ENCODE results near the gene PRRX1.

Gene PRRX1

GRCh38 chr1:170675865-170676264 is 11.9 kb downstream of the PRRX1 start:
- Histone ChIP-seq H3K9ac (ENCODE audit: low read length) (no peak overlapping the region), H3K4me1 (ENCODE audit: control insufficient read depth, insufficient read depth, low read length) (no peaks in the 10 kb centered on the region), H3K27ac (ENCODE audit: low read depth, low read length) (no peak overlapping the region), H3K9me3 (ENCODE audit: control insufficient read depth, insufficient read depth, low read depth, low read length) (no peaks in the 10 kb centered on the region), H3K27me3 (ENCODE audit: control insufficient read depth, insufficient read depth, low read length) (peaks cover 31% of the 10 kb centered on the region), H3K36me3 (ENCODE audit: control insufficient read depth, insufficient read depth, low read length) (no peaks in the 10 kb centered on the region), H3K4me3 (ENCODE audit: low read depth, low read length) (no peak overlapping the region)

- H3K27ac ChIP-seq (ENCODE audit: low read depth, low read length) = no peak overlapping the region
- no peak overlapping the region for H3K4me3 ChIP-seq (ENCODE audit: low read depth, low read length)
- no peaks in the 10 kb centered on the region for H3K9me3 ChIP-seq (ENCODE audit: control insufficient read depth, insufficient read depth, low read depth, low read length)
- no peak overlapping the region for H3K9ac ChIP-seq (ENCODE audit: low read length)
- H3K36me3 ChIP-seq (ENCODE audit: control insufficient read depth, insufficient read depth, low read length) = no peaks in the 10 kb centered on the region
- H3K27me3 ChIP-seq (ENCODE audit: control insufficient read depth, insufficient read depth, low read length) = peaks cover 24% of the 10 kb centered on the region
- no peaks in the 10 kb centered on the region for H3K4me1 ChIP-seq (ENCODE audit: control insufficient read depth, insufficient read depth, low read length)
These were observed 12.7 kb downstream of the PRRX1 start for GRCh38 chr1:170676628-170677027.

GRCh38 chr1:170678027-170678600 is 14.2 kb downstream of the PRRX1 start:
- no peaks in the 10 kb centered on the region for H3K9me3 ChIP-seq (ENCODE audit: control insufficient read depth, insufficient read depth, low read depth, low read length)
- no peak overlapping the region for H3K4me3 ChIP-seq (ENCODE audit: low read depth, low read length)
- H3K27me3 ChIP-seq (ENCODE audit: control insufficient read depth, insufficient read depth, low read length) = peaks cover 12% of the 10 kb centered on the region
- no peaks in the 10 kb centered on the region for H3K36me3 ChIP-seq (ENCODE audit: control insufficient read depth, insufficient read depth, low read length)
- no peak overlapping the region for H3K9ac ChIP-seq (ENCODE audit: low read length)
- no peak overlapping the region for H3K27ac ChIP-seq (ENCODE audit: low read depth, low read length)
- H3K4me1 ChIP-seq (ENCODE audit: control insufficient read depth, insufficient read depth, low read length) = no peaks in the 10 kb centered on the region

GRCh38 chr1:170680428-170680827 is 16.5 kb downstream of the PRRX1 start:
- no peaks in the 10 kb centered on the region for H3K4me1 ChIP-seq (ENCODE audit: control insufficient read depth, insufficient read depth, low read length)
- H3K27me3 ChIP-seq (ENCODE audit: control insufficient read depth, insufficient read depth, low read length) = no peaks in the 10 kb centered on the region
- H3K27ac ChIP-seq (ENCODE audit: low read depth, low read length) = no peak overlapping the region

GRCh38 chr1:170682169-170682568 is 18.2 kb downstream of the PRRX1 start:
- Histone ChIP-seq H3K9me3 (ENCODE audit: control insufficient read depth, insufficient read depth, low read depth, low read length) (no peaks in the 10 kb centered on the region), H3K27me3 (ENCODE audit: control insufficient read depth, insufficient read depth, low read length) (no peaks in the 10 kb centered on the region), H3K27ac (ENCODE audit: low read depth, low read length) (no peak overlapping the region), H3K4me1 (ENCODE audit: control insufficient read depth, insufficient read depth, low read length) (no peaks in the 10 kb centered on the region), H3K4me3 (ENCODE audit: low read depth, low read length) (no peak overlapping the region), H3K36me3 (ENCODE audit: control insufficient read depth, insufficient read depth, low read length) (no peaks in the 10 kb centered on the region), H3K9ac (ENCODE audit: low read length) (no peak overlapping the region)

More at GRCh38 chr1:170680428-170680827, 16.5 kb downstream of the PRRX1 start:
- Histone ChIP-seq H3K36me3 (ENCODE audit: control insufficient read depth, insufficient read depth, low read length) (no peaks in the 10 kb centered on the region), H3K9me3 (ENCODE audit: control insufficient read depth, insufficient read depth, low read depth, low read length) (no peaks in the 10 kb centered on the region), H3K9ac (ENCODE audit: low read length) (no peak overlapping the region), H3K4me3 (ENCODE audit: low read depth, low read length) (no peak overlapping the region)

GRCh38 chr1:170682809-170683208 is 18.9 kb downstream of the PRRX1 start:
- H3K4me3 ChIP-seq (ENCODE audit: low read depth, low read length) = no peak overlapping the region
- H3K9ac ChIP-seq (ENCODE audit: low read length) = no peak overlapping the region
- no peaks in the 10 kb centered on the region for H3K9me3 ChIP-seq (ENCODE audit: control insufficient read depth, insufficient read depth, low read depth, low read length)
- H3K36me3 ChIP-seq (ENCODE audit: control insufficient read depth, insufficient read depth, low read length) = no peaks in the 10 kb centered on the region
- no peak overlapping the region for H3K27ac ChIP-seq (ENCODE audit: low read depth, low read length)
- no peaks in the 10 kb centered on the region for H3K4me1 ChIP-seq (ENCODE audit: control insufficient read depth, insufficient read depth, low read length)
- no peaks in the 10 kb centered on the region for H3K27me3 ChIP-seq (ENCODE audit: control insufficient read depth, insufficient read depth, low read length)

- no peak overlapping the region for H3K4me3 ChIP-seq (ENCODE audit: low read depth, low read length)
- no peak overlapping the region for H3K9ac ChIP-seq (ENCODE audit: low read length)
- H3K9me3 ChIP-seq (ENCODE audit: control insufficient read depth, insufficient read depth, low read depth, low read length) = no peaks in the 10 kb centered on the region
- H3K27me3 ChIP-seq (ENCODE audit: control insufficient read depth, insufficient read depth, low read length) = no peaks in the 10 kb centered on the region
- no peaks in the 10 kb centered on the region for H3K4me1 ChIP-seq (ENCODE audit: control insufficient read depth, insufficient read depth, low read length)
- H3K27ac ChIP-seq (ENCODE audit: low read depth, low read length) = no peak overlapping the region
- no peaks in the 10 kb centered on the region for H3K36me3 ChIP-seq (ENCODE audit: control insufficient read depth, insufficient read depth, low read length)
These were observed 21.2 kb downstream of the PRRX1 start for GRCh38 chr1:170685166-170685565.

GRCh38 chr1:170686291-170686690 is 22.4 kb downstream of the PRRX1 start:
- H3K4me3 ChIP-seq (ENCODE audit: low read depth, low read length) = no peak overlapping the region
- H3K9ac ChIP-seq (ENCODE audit: low read length) = no peak overlapping the region
- H3K9me3 ChIP-seq (ENCODE audit: control insufficient read depth, insufficient read depth, low read depth, low read length) = no peaks in the 10 kb centered on the region
- H3K4me1 ChIP-seq (ENCODE audit: control insufficient read depth, insufficient read depth, low read length) = no peaks in the 10 kb centered on the region
- H3K27ac ChIP-seq (ENCODE audit: low read depth, low read length) = no peak overlapping the region
- no peaks in the 10 kb centered on the region for H3K27me3 ChIP-seq (ENCODE audit: control insufficient read depth, insufficient read depth, low read length)
- H3K36me3 ChIP-seq (ENCODE audit: control insufficient read depth, insufficient read depth, low read length) = no peaks in the 10 kb centered on the region

GRCh38 chr1:170687621-170688020 is 23.7 kb downstream of the PRRX1 start:
- H3K27ac ChIP-seq (ENCODE audit: low read depth, low read length) = no peak overlapping the region
- no peaks in the 10 kb centered on the region for H3K27me3 ChIP-seq (ENCODE audit: control insufficient read depth, insufficient read depth, low read length)
- no peaks in the 10 kb centered on the region for H3K36me3 ChIP-seq (ENCODE audit: control insufficient read depth, insufficient read depth, low read length)
- H3K4me1 ChIP-seq (ENCODE audit: control insufficient read depth, insufficient read depth, low read length) = no peaks in the 10 kb centered on the region
- H3K9me3 ChIP-seq (ENCODE audit: control insufficient read depth, insufficient read depth, low read depth, low read length) = no peaks in the 10 kb centered on the region
- H3K4me3 ChIP-seq (ENCODE audit: low read depth, low read length) = no peak overlapping the region
- no peak overlapping the region for H3K9ac ChIP-seq (ENCODE audit: low read length)

GRCh38 chr1:170691258-170691657 is 27.3 kb downstream of the PRRX1 start:
- Histone ChIP-seq H3K4me1 (ENCODE audit: control insufficient read depth, insufficient read depth, low read length) (no peaks in the 10 kb centered on the region), H3K9ac (ENCODE audit: low read length) (no peak overlapping the region), H3K9me3 (ENCODE audit: control insufficient read depth, insufficient read depth, low read depth, low read length) (no peaks in the 10 kb centered on the region), H3K4me3 (ENCODE audit: low read depth, low read length) (no peak overlapping the region), H3K27ac (ENCODE audit: low read depth, low read length) (no peak overlapping the region), H3K27me3 (ENCODE audit: control insufficient read depth, insufficient read depth, low read length) (no peaks in the 10 kb centered on the region), H3K36me3 (ENCODE audit: control insufficient read depth, insufficient read depth, low read length) (no peaks in the 10 kb centered on the region)

GRCh38 chr1:170692866-170693575 is 29.1 kb downstream of the PRRX1 start:
- H3K9ac ChIP-seq (ENCODE audit: low read length) = no peak overlapping the region
- H3K4me1 ChIP-seq (ENCODE audit: control insufficient read depth, insufficient read depth, low read length) = no peaks in the 10 kb centered on the region

More at GRCh38 chr1:170692866-170693575, 29.1 kb downstream of the PRRX1 start:
- H3K9me3 ChIP-seq (ENCODE audit: control insufficient read depth, insufficient read depth, low read depth, low read length) = no peaks in the 10 kb centered on the region
- H3K4me3 ChIP-seq (ENCODE audit: low read depth, low read length) = no peak overlapping the region
- H3K36me3 ChIP-seq (ENCODE audit: control insufficient read depth, insufficient read depth, low read length) = no peaks in the 10 kb centered on the region
- H3K27ac ChIP-seq (ENCODE audit: low read depth, low read length) = no peak overlapping the region
- no peaks in the 10 kb centered on the region for H3K27me3 ChIP-seq (ENCODE audit: control insufficient read depth, insufficient read depth, low read length)
